K562 (cell line): ENCODE results near the gene TRAP1.

Source experiments
- ETV1 ChIP-seq: fragments of 450-650 bp; conservative IDR thresholded peaks from 2 replicates; pipeline ENCODE4 v1.6.1; 2016; ENCODE audit warnings: missing genetic modification characterization, control low read depth, low read depth, missing compliant biosample characterization
- KLF6 ChIP-seq: fragments of 250-450 bp; sonication (Bioruptor Pico); IDR thresholded peaks from 2 replicates; pipeline ENCODE4 v1.4.0; 2020; ENCODE audit warnings: mild to moderate bottlenecking, moderate library complexity, borderline replicate concordance
- YY1 ChIP-seq, 3 experiments: IDR thresholded peaks; 2 replicates each; pipeline ENCODE4 v1.6.1; 2011; ENCODE audit warnings: low read length in 2 of 3, mild to moderate bottlenecking in 2 of 3, moderate library complexity in 2 of 3, borderline replicate concordance in 1 of 3, control low read depth in 1 of 3, low read depth in 1 of 3; ENCODE audit not compliant: insufficient read depth in 3 of 3, insufficient replicate concordance in 2 of 3, control insufficient read depth in 1 of 3, insufficient read length in 1 of 3; ENCODE audit errors: extremely low read depth in 1 of 3

GRCh38 chr16:3734758-3735221, 17.5 kb upstream of the TRAP1 start:
- TF ChIP-seq ETV1 (no peak), YY1 (IDR thresholded peaks at IDR 0.05; ENCODE audit: borderline replicate concordance in 1 of 3, control insufficient read depth in 1 of 3, extremely low read depth in 1 of 3, insufficient read depth in 3 of 3, insufficient read length in 1 of 3, insufficient replicate concordance in 2 of 3, low read depth in 1 of 3, low read length in 2 of 3) (no peak), KLF6 (no peak)
